Choroid plexus epithelial cell (primary cell): ENCODE data around the gene FAM24B.

ENCODE experiments used
- DNase-seq: peaks from one replicate; pipeline ENCODE4 v3.0.0-alpha.2; 2010; ENCODE audit warnings: low read depth
- H3K4me3 ChIP-seq: 2 replicates; pipeline ENCODE4 v1.5.1; 2011; ENCODE audit warnings: low read depth, mild to moderate bottlenecking, control low read depth, low read length, moderate library complexity
- CTCF ChIP-seq: conservative IDR thresholded peaks from 2 replicates; pipeline ENCODE4 v1.5.1; 2011; ENCODE audit warnings: low read depth, mild to moderate bottlenecking, control low read depth, inconsistent platforms, low read length, moderate library complexity

The FAM24B gene

GRCh38 chr10:122838880-122839279 lies 40.5 kb downstream of the FAM24B start:
- no peak for TF ChIP-seq CTCF
- no peak for DNase-seq
- H3K4me3 ChIP-seq = no peak overlapping the region

DNA sequence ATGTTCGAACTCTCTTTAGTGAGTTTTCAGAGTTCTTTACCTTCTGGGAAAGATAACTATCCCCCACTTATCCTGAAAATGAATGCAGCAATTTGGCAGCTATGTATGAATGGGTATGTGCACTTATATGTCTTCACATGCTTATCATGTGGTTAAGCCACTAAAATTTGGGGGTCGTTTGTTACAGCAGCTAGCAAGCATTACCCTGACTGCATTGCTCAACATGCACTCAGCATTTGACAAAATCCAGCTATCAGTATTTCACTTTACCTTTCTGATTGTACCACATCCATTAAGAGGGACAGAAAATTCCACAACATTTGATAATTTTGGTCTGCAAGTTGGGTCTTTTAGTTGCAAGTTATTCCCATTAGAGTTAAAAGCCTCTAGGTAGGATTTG lies 43.5 kb downstream of the FAM24B start:
- no peak for DNase-seq
- no peak for TF ChIP-seq CTCF
- H3K4me3 ChIP-seq = no peak overlapping the region

DNA sequence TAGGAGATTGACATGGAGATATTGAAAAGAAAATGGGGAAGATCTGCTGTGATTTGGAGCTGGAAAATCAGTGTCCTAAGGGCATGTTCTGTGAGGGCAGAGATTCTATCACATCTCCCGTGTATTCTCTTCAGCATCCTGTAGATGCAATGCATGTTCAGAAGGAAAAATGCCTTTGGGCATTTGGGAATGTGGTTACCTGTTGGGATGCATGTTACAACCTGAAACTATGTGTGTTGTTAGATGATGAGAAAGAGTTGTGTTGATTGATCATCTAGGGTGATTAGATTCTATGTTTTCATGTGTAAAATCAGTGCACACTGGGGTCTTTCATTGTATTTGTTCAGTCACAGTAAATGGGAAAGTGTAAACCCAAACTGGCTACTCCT lies 48.4 kb downstream of the FAM24B start:
- no peak for TF ChIP-seq CTCF
- H3K4me3 ChIP-seq = no peak overlapping the region
- DNase-seq = no peak

DNA sequence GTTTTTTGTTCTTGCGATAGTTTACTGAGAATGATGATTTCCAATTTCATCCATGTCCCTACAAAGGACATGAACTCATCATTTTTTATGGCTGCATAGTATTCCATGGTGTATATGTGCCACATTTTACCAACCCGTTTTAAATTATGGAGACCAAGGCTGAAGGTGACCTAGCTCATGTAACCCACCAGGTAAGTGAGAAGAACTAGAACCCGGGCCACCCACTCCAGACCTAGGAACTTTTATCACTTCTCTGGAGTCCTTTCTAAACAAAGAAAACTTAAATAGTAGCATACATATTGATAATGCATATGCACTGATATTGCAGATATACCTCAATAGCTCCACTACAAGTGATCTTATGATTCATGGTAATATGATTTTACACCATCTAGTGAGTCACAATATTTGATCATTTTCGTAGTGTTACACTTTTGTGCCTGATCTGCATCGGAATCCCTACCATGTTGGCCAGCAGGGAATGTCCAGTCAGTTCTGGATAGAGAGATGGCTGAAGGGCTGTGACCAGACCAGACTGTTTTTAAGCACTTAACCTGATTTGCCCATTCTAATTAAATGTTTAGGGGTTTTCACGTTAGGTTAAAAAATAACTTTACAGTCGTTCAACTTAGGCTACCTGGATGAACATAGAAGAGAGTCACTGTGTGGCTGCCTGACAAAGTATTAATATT lies 49.0 kb downstream of the FAM24B start:
- DNase-seq = no peak
- no peak overlapping the region for H3K4me3 ChIP-seq
- TF ChIP-seq CTCF = no peak

- DNase-seq = no peak
- no peak overlapping the region for H3K4me3 ChIP-seq
- TF ChIP-seq CTCF = no peak
Measured at GRCh38 chr10:122829454-122829853, 49.9 kb downstream of the FAM24B start.

GRCh38 chr10:122828716-122829255 lies 50.6 kb downstream of the FAM24B start:
- no peak overlapping the region for H3K4me3 ChIP-seq
- no peak for DNase-seq
- no peak for TF ChIP-seq CTCF

- no peak for DNase-seq
- no peak for TF ChIP-seq CTCF
- no peak overlapping the region for H3K4me3 ChIP-seq
Measured at GRCh38 chr10:122827302-122827701, 52.1 kb downstream of the FAM24B start.
